ENCODE measurements around the gene COQ4. TPM values are rescaled to one million over a fixed set of nuclear protein-coding genes. Genes with fewer than 3 reads are reported as not detected.

Gene COQ4
- total RNA-seq, 1 experiment from 2014 or later = 45.8 TPM

DNA sequence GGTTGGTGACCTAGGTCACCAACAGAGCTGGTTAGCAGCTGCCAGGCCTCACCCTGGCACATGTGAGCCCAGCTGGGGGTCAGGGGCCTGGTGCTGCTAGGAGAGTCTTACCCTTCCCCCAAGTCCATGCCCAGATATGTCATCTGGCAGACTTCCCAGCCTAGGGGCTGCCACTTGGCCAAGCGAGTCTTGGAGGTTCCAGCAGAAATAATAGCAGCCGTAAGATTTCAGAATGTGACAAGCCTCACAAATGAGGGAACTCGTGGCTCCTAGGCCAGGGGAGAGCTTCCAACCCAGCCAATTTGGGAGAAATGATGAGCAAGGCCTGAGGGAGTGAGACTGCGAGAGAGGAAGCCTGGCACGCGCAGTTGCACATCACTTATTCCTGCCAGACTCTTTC lies 59.6 kb downstream of the COQ4 start:
- no TSS peak for BruUV-seq (replicated peaks)
- H3K27ac ChIP-seq (ENCODE audit: low read depth, low read length) = no peak overlapping the region
- POLR2A ChIA-PET = no interaction called here

More for the DNA sequence above, 59.6 kb downstream of the COQ4 start:
- RAD21 ChIA-PET (ENCODE audit: low non-redundant PET in 1 of 2, low total read pairs in 2 of 2, uncharacterized antibody in 2 of 2, unreplicated experiment in 2 of 2) = no interaction called here
- Histone ChIP-seq H3K9ac (ENCODE audit: low read length) (no peak overlapping the region), H4K20me1 (ENCODE audit: insufficient read depth) (no peaks in the 10 kb centered on the region), H3K27me3 (ENCODE audit: insufficient read depth, low read length) (no peaks in the 10 kb centered on the region), H3K9me2 (ENCODE audit: insufficient read depth) (no peaks in the 10 kb centered on the region), H3K79me2 (ENCODE audit: insufficient read depth, low read length) (peaks cover 13% of the 10 kb centered on the region; the same call in 1 of the 2 replicates), H3K4me1 (ENCODE audit: control insufficient read depth in 1 of 2, insufficient read depth in 2 of 2, low read length in 2 of 2) (no peaks in the 10 kb centered on the region), H3K36me3 (ENCODE audit: control insufficient read depth in 1 of 2, insufficient read depth in 2 of 2, low read length in 2 of 2) (peaks cover 0 to 8% of the 10 kb centered on the region in 2 experiments; a peak in 2 of 4 replicates), H3K4me3 (replicated peaks in 1 of 2; ENCODE audit: low read depth in 1 of 2, low read length in 2 of 2) (no peak overlapping the region), H3K9me3 (ENCODE audit: control insufficient read depth in 1 of 2, insufficient read depth in 1 of 2, low read depth in 1 of 2, low read length in 2 of 2) (no peaks in the 10 kb centered on the region), H3K4me2 (ENCODE audit: low read length) (no peak overlapping the region), H2AFZ (ENCODE audit: low read depth, low read length, poor library complexity, severe bottlenecking) (no peak overlapping the region)
- TF ChIP-seq CBX3 (IDR thresholded peaks at IDR 0.05; ENCODE audit: low read depth) (no peak), POLR2A (IDR thresholded peaks at IDR 0.05; ENCODE audit: borderline replicate concordance, extremely low read depth, insufficient read depth, insufficient read length) (no peak), ZFX (IDR thresholded peaks at IDR 0.05) (no peak), SP1 (IDR thresholded peaks at IDR 0.05; ENCODE audit: low read depth) (no peak), JUND (IDR thresholded peaks at IDR 0.05) (no peak), ZNF274 (IDR thresholded peaks at IDR 0.05; ENCODE audit: low read depth, low read length) (no peak), REST (IDR thresholded peaks at IDR 0.05; ENCODE audit: low read depth) (no peak), CEBPB (IDR thresholded peaks at IDR 0.05; ENCODE audit: low read depth) (no peak), EZH2 (IDR thresholded peaks at IDR 0.05) (no peak), YY1 (IDR thresholded peaks at IDR 0.05; ENCODE audit: extremely low read depth, insufficient replicate concordance, low read depth, low read length) (no peak), EGR1 (IDR thresholded peaks at IDR 0.05; ENCODE audit: low read depth) (no peak), EZH2phosphoT487 (IDR thresholded peaks at IDR 0.05; ENCODE audit: borderline replicate concordance) (no peak), TCF7L2 (IDR thresholded peaks at IDR 0.05; ENCODE audit: borderline replicate concordance, extremely low read depth, insufficient read depth, insufficient read length) (no peak), ELF1 (IDR thresholded peaks at IDR 0.05; ENCODE audit: borderline replicate concordance, low read depth) (no peak), ZBTB33 (IDR thresholded peaks at IDR 0.05; ENCODE audit: extremely low read depth, insufficient replicate concordance, low read length) (no peak)
- TF ChIP-seq, protein P1, sequence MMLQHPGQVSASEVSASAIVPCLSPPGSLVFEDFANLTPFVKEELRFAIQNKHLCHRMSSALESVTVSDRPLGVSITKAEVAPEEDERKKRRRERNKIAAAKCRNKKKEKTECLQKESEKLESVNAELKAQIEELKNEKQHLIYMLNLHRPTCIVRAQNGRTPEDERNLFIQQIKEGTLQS (IDR thresholded peaks at IDR 0.05) = no peak
- ATAC-seq = no peak
- intact Hi-C loops (cut with micrococcal nuclease) = no loop called here
- CTCF ChIA-PET = no interaction called here
- no peak for DNase-seq (ENCODE audit: low read depth, low spot score)

All from HCT116 (cell line).